K562 (cell line): ENCODE measurements around the gene LANCL1.

Experiments
- BACH1 ChIP-seq: fragments of 200-800 bp; sonication (Bioruptor generic); IDR thresholded peaks from 2 replicates; pipeline ENCODE4 v1.6.1; 2016; ENCODE audit warnings: missing genetic modification characterization, missing compliant biosample characterization
- CHD2 ChIP-seq: IDR thresholded peaks from 2 replicates; pipeline ENCODE4 v1.6.1; 2011; ENCODE audit warnings: low read depth, low read length
- ELF1 ChIP-seq: fragments of 200-800 bp; sonication (Bioruptor generic); IDR thresholded peaks from 2 replicates; pipeline ENCODE4 v1.6.1; 2016; ENCODE audit warnings: missing genetic modification characterization, missing compliant biosample characterization
- ESRRA ChIP-seq: fragments of 450-650 bp; IDR thresholded peaks from 2 replicates; pipeline ENCODE4 v1.6.1; 2014; ENCODE audit warnings: low read depth, mild to moderate bottlenecking, moderate library complexity, borderline replicate concordance
- FOXA1 ChIP-seq: fragments of 450-650 bp; IDR thresholded peaks from 2 replicates; pipeline ENCODE4 v1.6.1; 2016; ENCODE audit warnings: mild to moderate bottlenecking, borderline replicate concordance
- GABPA ChIP-seq: fragments of 200-800 bp; sonication (Bioruptor generic); conservative IDR thresholded peaks from 2 replicates; pipeline ENCODE4 v1.6.1; 2016; ENCODE audit warnings: low read depth, missing genetic modification characterization, missing compliant biosample characterization
- NR2F6 ChIP-seq: fragments of 450-650 bp; formaldehyde crosslinking; IDR thresholded peaks from 2 replicates; pipeline ENCODE4 v1.4.0; 2020; ENCODE audit warnings: mild to moderate bottlenecking
- POLR2A ChIP-seq: fragments of 450-650 bp; conservative IDR thresholded peaks from 2 replicates; pipeline ENCODE4 v1.6.1; 2016
- POLR2AphosphoS5 ChIP-seq: IDR thresholded peaks from 2 replicates; pipeline ENCODE4 v1.6.1; 2011; ENCODE audit warnings: mild to moderate bottlenecking, low read depth, low read length, moderate library complexity; ENCODE audit not compliant: control insufficient read depth, insufficient read depth
- RBM39 ChIP-seq: fragments of 200-400 bp; formaldehyde crosslinking; optimal IDR thresholded peaks from 2 replicates; pipeline ENCODE3; 2018; ENCODE audit warnings: low read depth, low read length
- SPI1 ChIP-seq: IDR thresholded peaks from 2 replicates; pipeline ENCODE4 v1.6.1; 2011; ENCODE audit warnings: low read depth, low read length, control low read depth, borderline replicate concordance
- TF ChIP-seq, protein P1 (sequence below): sonication (generic); formaldehyde crosslinking; IDR thresholded peaks from 2 replicates; pipeline ENCODE4 v1.8.0; 2022; ENCODE audit warnings: missing genetic modification reagents, mild to moderate bottlenecking, borderline replicate concordance

DNA sequence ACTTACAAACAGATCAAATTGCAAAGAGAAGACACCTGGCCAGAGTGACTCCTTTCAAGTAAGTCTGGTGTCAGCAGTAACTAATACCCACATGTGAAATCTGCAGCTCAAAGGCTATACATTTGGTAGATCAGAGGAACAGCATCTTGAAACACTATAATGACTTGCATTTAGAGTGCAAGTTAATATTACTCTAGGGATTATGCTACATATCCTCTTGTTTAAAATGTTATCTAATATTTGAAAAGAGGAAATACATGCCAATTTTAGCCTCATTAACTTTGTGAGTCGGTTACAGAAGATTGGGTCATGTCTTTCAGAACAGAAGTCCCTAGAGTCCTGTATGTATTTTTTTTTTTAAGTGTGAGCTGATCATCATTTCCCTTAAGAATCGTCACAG, 15.2 kb downstream of the LANCL1 start:
- TF ChIP-seq BACH1 (tag) (no peak), SPI1 (no peak), CHD2 (no peak), RBM39 (no peak), ELF1 (tag) (no peak), NR2F6 (CRISPR knock-in tag) (no peak), FOXA1 (no peak), GABPA (tag) (no peak), ESRRA (no peak), POLR2AphosphoS5 (no peak), POLR2A (no peak)
- TF ChIP-seq, protein P1, sequence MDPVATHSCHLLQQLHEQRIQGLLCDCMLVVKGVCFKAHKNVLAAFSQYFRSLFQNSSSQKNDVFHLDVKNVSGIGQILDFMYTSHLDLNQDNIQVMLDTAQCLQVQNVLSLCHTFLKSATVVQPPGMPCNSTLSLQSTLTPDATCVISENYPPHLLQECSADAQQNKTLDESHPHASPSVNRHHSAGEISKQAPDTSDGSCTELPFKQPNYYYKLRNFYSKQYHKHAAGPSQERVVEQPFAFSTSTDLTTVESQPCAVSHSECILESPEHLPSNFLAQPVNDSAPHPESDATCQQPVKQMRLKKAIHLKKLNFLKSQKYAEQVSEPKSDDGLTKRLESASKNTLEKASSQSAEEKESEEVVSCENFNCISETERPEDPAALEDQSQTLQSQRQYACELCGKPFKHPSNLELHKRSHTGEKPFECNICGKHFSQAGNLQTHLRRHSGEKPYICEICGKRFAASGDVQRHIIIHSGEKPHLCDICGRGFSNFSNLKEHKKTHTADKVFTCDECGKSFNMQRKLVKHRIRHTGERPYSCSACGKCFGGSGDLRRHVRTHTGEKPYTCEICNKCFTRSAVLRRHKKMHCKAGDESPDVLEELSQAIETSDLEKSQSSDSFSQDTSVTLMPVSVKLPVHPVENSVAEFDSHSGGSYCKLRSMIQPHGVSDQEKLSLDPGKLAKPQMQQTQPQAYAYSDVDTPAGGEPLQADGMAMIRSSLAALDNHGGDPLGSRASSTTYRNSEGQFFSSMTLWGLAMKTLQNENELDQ (CRISPR knock-in tag), result no peak
